DOHH2 (cell line): ENCODE results near the gene TANGO2.

Experiments
- EZH2phosphoT487 ChIP-seq: fragments of 200-600 bp; sonication (generic); IDR thresholded peaks from 2 replicates; pipeline ENCODE4 v1.6.1; 2017; ENCODE audit warnings: borderline replicate concordance, mild to moderate bottlenecking, antibody characterized with exemption, low read length, moderate library complexity, mixed read lengths
- TF ChIP-seq, protein P1 (sequence below): fragments of 200-600 bp; sonication (generic); IDR thresholded peaks from one replicate; pipeline ENCODE4 v1.5.1; 2014; ENCODE audit warnings: antibody characterized with exemption, mild to moderate bottlenecking, low read depth, low read length; ENCODE audit not compliant: poor library complexity, severe bottlenecking

DNA sequence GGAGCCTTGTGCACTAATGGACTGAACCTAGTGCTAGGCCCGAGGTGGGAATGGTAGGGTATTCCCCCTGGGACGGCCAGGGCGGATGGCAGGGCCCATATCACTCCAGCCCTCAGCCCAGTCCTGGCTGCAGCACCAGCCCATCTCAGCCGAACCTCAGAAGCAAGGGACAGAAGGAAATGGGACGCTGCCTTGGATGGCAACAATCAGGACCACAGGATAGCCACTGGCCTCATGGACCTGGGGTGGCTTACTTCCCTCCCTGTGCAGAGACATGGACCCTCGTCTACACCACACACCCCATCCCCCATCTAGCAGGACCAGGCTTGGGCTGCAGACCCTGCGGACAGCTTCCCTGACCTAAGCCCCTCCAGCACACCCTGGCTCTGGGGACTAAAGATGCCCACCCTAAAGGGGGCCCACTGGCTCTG lies 28.4 kb upstream of the TANGO2 start:
- TF ChIP-seq, protein P1, sequence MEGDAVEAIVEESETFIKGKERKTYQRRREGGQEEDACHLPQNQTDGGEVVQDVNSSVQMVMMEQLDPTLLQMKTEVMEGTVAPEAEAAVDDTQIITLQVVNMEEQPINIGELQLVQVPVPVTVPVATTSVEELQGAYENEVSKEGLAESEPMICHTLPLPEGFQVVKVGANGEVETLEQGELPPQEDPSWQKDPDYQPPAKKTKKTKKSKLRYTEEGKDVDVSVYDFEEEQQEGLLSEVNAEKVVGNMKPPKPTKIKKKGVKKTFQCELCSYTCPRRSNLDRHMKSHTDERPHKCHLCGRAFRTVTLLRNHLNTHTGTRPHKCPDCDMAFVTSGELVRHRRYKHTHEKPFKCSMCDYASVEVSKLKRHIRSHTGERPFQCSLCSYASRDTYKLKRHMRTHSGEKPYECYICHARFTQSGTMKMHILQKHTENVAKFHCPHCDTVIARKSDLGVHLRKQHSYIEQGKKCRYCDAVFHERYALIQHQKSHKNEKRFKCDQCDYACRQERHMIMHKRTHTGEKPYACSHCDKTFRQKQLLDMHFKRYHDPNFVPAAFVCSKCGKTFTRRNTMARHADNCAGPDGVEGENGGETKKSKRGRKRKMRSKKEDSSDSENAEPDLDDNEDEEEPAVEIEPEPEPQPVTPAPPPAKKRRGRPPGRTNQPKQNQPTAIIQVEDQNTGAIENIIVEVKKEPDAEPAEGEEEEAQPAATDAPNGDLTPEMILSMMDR: no peak
- TF ChIP-seq EZH2phosphoT487: no peak
